ENCODE results near the gene PNMA8B. TPM values are rescaled to one million over a fixed set of nuclear protein-coding genes. Genes with fewer than 3 reads are reported as not detected.

The PNMA8B gene
- total RNA-seq, 1 experiment from 2014 or later = 0.10 TPM

DNA sequence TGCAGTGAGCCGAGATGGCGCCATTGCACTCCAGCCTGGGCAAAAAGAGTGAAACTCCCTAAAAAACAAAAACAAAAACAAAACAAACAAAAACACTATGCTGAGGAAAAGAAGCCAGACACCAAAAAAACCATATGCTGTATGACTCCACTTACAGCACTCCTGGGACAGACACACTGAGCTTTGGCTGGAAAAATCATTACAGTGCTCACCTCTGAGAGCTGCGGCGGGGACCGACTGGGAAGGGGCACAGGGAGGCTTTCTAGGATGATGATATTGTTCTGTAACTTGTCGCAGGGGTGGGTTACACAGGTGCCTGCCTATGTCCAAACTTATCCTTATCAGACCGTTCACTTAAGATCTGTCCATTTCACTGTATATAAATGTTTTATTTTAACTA lies 32.2 kb downstream of the PNMA8B start:
- intact Hi-C loops (cut with micrococcal nuclease) = no loop called here
- H2AFZ ChIP-seq (ENCODE audit: low read depth, low read length, poor library complexity, severe bottlenecking) = no peak overlapping the region
- DNase-seq (ENCODE audit: low read depth, low spot score) (no peak), ATAC-seq (no peak)
- no peak overlapping the region for H3K27ac ChIP-seq (ENCODE audit: low read depth, low read length)
- no peaks in the 10 kb centered on the region for H3K79me2 ChIP-seq (ENCODE audit: insufficient read depth, low read length)
- no peaks in the 10 kb centered on the region for H3K9me3 ChIP-seq (ENCODE audit: control insufficient read depth in 1 of 2, insufficient read depth in 1 of 2, low read depth in 1 of 2, low read length in 2 of 2)
- no peak overlapping the region for H3K4me3 ChIP-seq (replicated peaks in 1 of 2; ENCODE audit: low read depth in 1 of 2, low read length in 2 of 2)
- POLR2A ChIA-PET = no interaction called here
- H4K20me1 ChIP-seq (ENCODE audit: insufficient read depth) = no peaks in the 10 kb centered on the region
- H3K9me2 ChIP-seq (ENCODE audit: insufficient read depth) = no peaks in the 10 kb centered on the region
- CTCF ChIA-PET = no interaction called here
- no peak overlapping the region for H3K9ac ChIP-seq (ENCODE audit: low read length)
- TF ChIP-seq FOSL1 (IDR thresholded peaks at IDR 0.05; ENCODE audit: low read depth) (no peak), CBX3 (IDR thresholded peaks at IDR 0.05; ENCODE audit: low read depth) (no peak), RAD21 (IDR thresholded peaks at IDR 0.05; ENCODE audit: low read depth) (no peak), ELF1 (IDR thresholded peaks at IDR 0.05; ENCODE audit: borderline replicate concordance, low read depth) (no peak), SP1 (IDR thresholded peaks at IDR 0.05; ENCODE audit: low read depth) (no peak), TCF7L2 (IDR thresholded peaks at IDR 0.05; ENCODE audit: borderline replicate concordance, extremely low read depth, insufficient read depth, insufficient read length) (no peak), JUND (IDR thresholded peaks at IDR 0.05) (no peak), ZFX (IDR thresholded peaks at IDR 0.05) (no peak), EZH2phosphoT487 (IDR thresholded peaks at IDR 0.05; ENCODE audit: borderline replicate concordance) (no peak)
- TF ChIP-seq, protein P1, sequence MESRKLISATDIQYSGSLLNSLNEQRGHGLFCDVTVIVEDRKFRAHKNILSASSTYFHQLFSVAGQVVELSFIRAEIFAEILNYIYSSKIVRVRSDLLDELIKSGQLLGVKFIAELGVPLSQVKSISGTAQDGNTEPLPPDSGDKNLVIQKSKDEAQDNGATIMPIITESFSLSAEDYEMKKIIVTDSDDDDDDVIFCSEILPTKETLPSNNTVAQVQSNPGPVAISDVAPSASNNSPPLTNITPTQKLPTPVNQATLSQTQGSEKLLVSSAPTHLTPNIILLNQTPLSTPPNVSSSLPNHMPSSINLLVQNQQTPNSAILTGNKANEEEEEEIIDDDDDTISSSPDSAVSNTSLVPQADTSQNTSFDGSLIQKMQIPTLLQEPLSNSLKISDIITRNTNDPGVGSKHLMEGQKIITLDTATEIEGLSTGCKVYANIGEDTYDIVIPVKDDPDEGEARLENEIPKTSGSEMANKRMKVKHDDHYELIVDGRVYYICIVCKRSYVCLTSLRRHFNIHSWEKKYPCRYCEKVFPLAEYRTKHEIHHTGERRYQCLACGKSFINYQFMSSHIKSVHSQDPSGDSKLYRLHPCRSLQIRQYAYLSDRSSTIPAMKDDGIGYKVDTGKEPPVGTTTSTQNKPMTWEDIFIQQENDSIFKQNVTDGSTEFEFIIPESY (IDR thresholded peaks at IDR 0.05; ENCODE audit: extremely low read depth, insufficient replicate concordance, low read length) = no peak
- TF ChIP-seq, protein P2, sequence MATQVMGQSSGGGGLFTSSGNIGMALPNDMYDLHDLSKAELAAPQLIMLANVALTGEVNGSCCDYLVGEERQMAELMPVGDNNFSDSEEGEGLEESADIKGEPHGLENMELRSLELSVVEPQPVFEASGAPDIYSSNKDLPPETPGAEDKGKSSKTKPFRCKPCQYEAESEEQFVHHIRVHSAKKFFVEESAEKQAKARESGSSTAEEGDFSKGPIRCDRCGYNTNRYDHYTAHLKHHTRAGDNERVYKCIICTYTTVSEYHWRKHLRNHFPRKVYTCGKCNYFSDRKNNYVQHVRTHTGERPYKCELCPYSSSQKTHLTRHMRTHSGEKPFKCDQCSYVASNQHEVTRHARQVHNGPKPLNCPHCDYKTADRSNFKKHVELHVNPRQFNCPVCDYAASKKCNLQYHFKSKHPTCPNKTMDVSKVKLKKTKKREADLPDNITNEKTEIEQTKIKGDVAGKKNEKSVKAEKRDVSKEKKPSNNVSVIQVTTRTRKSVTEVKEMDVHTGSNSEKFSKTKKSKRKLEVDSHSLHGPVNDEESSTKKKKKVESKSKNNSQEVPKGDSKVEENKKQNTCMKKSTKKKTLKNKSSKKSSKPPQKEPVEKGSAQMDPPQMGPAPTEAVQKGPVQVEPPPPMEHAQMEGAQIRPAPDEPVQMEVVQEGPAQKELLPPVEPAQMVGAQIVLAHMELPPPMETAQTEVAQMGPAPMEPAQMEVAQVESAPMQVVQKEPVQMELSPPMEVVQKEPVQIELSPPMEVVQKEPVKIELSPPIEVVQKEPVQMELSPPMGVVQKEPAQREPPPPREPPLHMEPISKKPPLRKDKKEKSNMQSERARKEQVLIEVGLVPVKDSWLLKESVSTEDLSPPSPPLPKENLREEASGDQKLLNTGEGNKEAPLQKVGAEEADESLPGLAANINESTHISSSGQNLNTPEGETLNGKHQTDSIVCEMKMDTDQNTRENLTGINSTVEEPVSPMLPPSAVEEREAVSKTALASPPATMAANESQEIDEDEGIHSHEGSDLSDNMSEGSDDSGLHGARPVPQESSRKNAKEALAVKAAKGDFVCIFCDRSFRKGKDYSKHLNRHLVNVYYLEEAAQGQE (IDR thresholded peaks at IDR 0.05; ENCODE audit: low read depth) = no peak
- H3K4me2 ChIP-seq (ENCODE audit: low read length) = no peak overlapping the region
- no peaks in the 10 kb centered on the region for H3K36me3 ChIP-seq (ENCODE audit: control insufficient read depth in 1 of 2, insufficient read depth in 2 of 2, low read length in 2 of 2)
- RAD21 ChIA-PET (ENCODE audit: low non-redundant PET in 1 of 2, low total read pairs in 2 of 2, uncharacterized antibody in 2 of 2, unreplicated experiment in 2 of 2) = no interaction called here
- 0 out of 2 replicates have a peak, but pooled peaks cover 7% of the 10 kb centered on the region for H3K27me3 ChIP-seq (ENCODE audit: insufficient read depth, low read length)
- no TSS peak for BruUV-seq (replicated peaks)
- H3K4me1 ChIP-seq (ENCODE audit: control insufficient read depth in 1 of 2, insufficient read depth in 2 of 2, low read length in 2 of 2) = no peaks in the 10 kb centered on the region
